ENCODE measurements around the gene PIM2. TPM values are rescaled to one million over a fixed set of nuclear protein-coding genes. Genes with fewer than 3 reads are reported as not detected.
A peak's percentile ranks its signal among the peaks of the same experiment; 100 is the strongest.

Gene PIM2
- total RNA-seq = 1.7 TPM
- 1 to 10 TPM in 7 of 8 donors, under 1 TPM in 1; 0.92 to 2.3 (median 1.7) TPM for polyA plus RNA-seq (ENCODE audit: insufficient read depth in 1 of 8, insufficient read length in 8 of 8, low replicate concordance in 1 of 8)
- long read RNA-seq, donor 1 = 0 reads
- long read RNA-seq, donor 2 = 0 reads
- long read RNA-seq, donor 3 = 0 reads
- long read RNA-seq, donor 4, partial matches to known transcripts = 0 of 1 reads
- long read RNA-seq, donor 4, other reads (novel, unspliced or antisense) = 0 of 1 reads
- long read RNA-seq, donor 5 = 0 reads
- long read RNA-seq, donor 6, partial matches to known transcripts = 0 of 1 reads
- long read RNA-seq, donor 6, other reads (novel, unspliced or antisense) = 0 of 1 reads
- long read RNA-seq, donor 7, partial matches to known transcripts = 0 of 1 reads
- long read RNA-seq, donor 7, other reads (novel, unspliced or antisense) = 0 of 1 reads
- long read RNA-seq, donor 8 = 0 reads
- long read RNA-seq, donor 9, partial matches to known transcripts = 0 of 1 reads
- long read RNA-seq, donor 9, other reads (novel, unspliced or antisense) = 0 of 1 reads
- long read RNA-seq, donor 10, partial matches to known transcripts = 0 of 2 reads
- long read RNA-seq, donor 10, other reads (novel, unspliced or antisense) = 0 of 2 reads
- long read RNA-seq, donor 11 = 0 reads

GRCh38 chrX:48918643-48919340 lies at the start of gene PIM2:
Gene PIM2, minus strand, starts transcription at chrX:48919024. Its CDS starts 190 bp downstream, at chrX:48918834.
- WGBS (ENCODE audit: insufficient coverage) = 27% methylated on average over 41 of the region's 55 CpGs
- H3K27me3 ChIP-seq (ENCODE audit: control insufficient read depth, insufficient read depth, low read length) = no peaks in the 10 kb centered on the region
- peaks cover 11% of the 10 kb centered on the region for H3K4me1 ChIP-seq (ENCODE audit: control insufficient read depth, insufficient read depth, low read length)
- no peaks in the 10 kb centered on the region for H3K9me3 ChIP-seq (replicated peaks; ENCODE audit: control insufficient read depth, low read depth, low read length)
- peaks cover 18% of the 10 kb centered on the region for H3K36me3 ChIP-seq (ENCODE audit: control insufficient read depth, insufficient read depth, low read length)
- DNase-seq = peak; percentile 87
- H3K4me3 ChIP-seq (ENCODE audit: low read length) = peak within 1 kb of the TSS; percentile 50
- peak within 1 kb of the TSS; percentile 51 for H3K27ac ChIP-seq (ENCODE audit: low read length)

- DNase-seq = no peak
- H3K9me3 ChIP-seq (replicated peaks; ENCODE audit: control insufficient read depth, low read depth, low read length) = no peaks in the 10 kb centered on the region
- no peaks in the 10 kb centered on the region for H3K36me3 ChIP-seq (ENCODE audit: control insufficient read depth, insufficient read depth, low read length)
- H3K27ac ChIP-seq (ENCODE audit: low read length) = no peak overlapping the region
- no CpG with 5 or more reads among the region's 1 CpG for WGBS (ENCODE audit: insufficient coverage)
- H3K4me3 ChIP-seq (ENCODE audit: low read length) = no peak overlapping the region
- peaks cover 12% of the 10 kb centered on the region for H3K4me1 ChIP-seq (ENCODE audit: control insufficient read depth, insufficient read depth, low read length)
- H3K27me3 ChIP-seq (ENCODE audit: control insufficient read depth, insufficient read depth, low read length) = peaks cover 8% of the 10 kb centered on the region
Observed at GRCh38 chrX:48968377-48968776, 49.6 kb upstream of the PIM2 start.

- 76% methylated on average over 10 of the region's 15 CpGs for WGBS (ENCODE audit: insufficient coverage)
- no peak overlapping the region for H3K4me3 ChIP-seq (ENCODE audit: low read length)
- H3K27me3 ChIP-seq (ENCODE audit: control insufficient read depth, insufficient read depth, low read length) = peaks cover 5% of the 10 kb centered on the region
- H3K9me3 ChIP-seq (replicated peaks; ENCODE audit: control insufficient read depth, low read depth, low read length) = no peaks in the 10 kb centered on the region
- no peak overlapping the region for H3K27ac ChIP-seq (ENCODE audit: low read length)
- H3K4me1 ChIP-seq (ENCODE audit: control insufficient read depth, insufficient read depth, low read length) = peaks cover 9% of the 10 kb centered on the region
- DNase-seq = no peak
- no peaks in the 10 kb centered on the region for H3K36me3 ChIP-seq (ENCODE audit: control insufficient read depth, insufficient read depth, low read length)
Observed at GRCh38 chrX:48966796-48967579, 48.2 kb upstream of the PIM2 start.

- no peaks in the 10 kb centered on the region for H3K27me3 ChIP-seq (ENCODE audit: control insufficient read depth, insufficient read depth, low read length)
- no peak overlapping the region for H3K4me3 ChIP-seq (ENCODE audit: low read length)
- DNase-seq = no peak
- H3K27ac ChIP-seq (ENCODE audit: low read length) = no peak overlapping the region
- no peaks in the 10 kb centered on the region for H3K9me3 ChIP-seq (replicated peaks; ENCODE audit: control insufficient read depth, low read depth, low read length)
- 88% methylated on average over 14 of the region's 14 CpGs for WGBS (ENCODE audit: insufficient coverage)
- H3K36me3 ChIP-seq (ENCODE audit: control insufficient read depth, insufficient read depth, low read length) = no peaks in the 10 kb centered on the region
- peaks cover 3% of the 10 kb centered on the region for H3K4me1 ChIP-seq (ENCODE audit: control insufficient read depth, insufficient read depth, low read length)
Observed at GRCh38 chrX:48965959-48966358, 47.1 kb upstream of the PIM2 start.

GRCh38 chrX:48961585-48962091 lies 42.8 kb upstream of the PIM2 start:
- no peak overlapping the region for H3K4me3 ChIP-seq (ENCODE audit: low read length)
- peaks cover 7% of the 10 kb centered on the region for H3K4me1 ChIP-seq (ENCODE audit: control insufficient read depth, insufficient read depth, low read length)
- H3K27me3 ChIP-seq (ENCODE audit: control insufficient read depth, insufficient read depth, low read length) = no peaks in the 10 kb centered on the region
- H3K36me3 ChIP-seq (ENCODE audit: control insufficient read depth, insufficient read depth, low read length) = no peaks in the 10 kb centered on the region
- DNase-seq = peak; percentile 33
- 48% methylated on average over 3 of the region's 5 CpGs for WGBS (ENCODE audit: insufficient coverage)
- H3K9me3 ChIP-seq (replicated peaks; ENCODE audit: control insufficient read depth, low read depth, low read length) = no peaks in the 10 kb centered on the region
- peak overlapping the region; percentile 20 for H3K27ac ChIP-seq (ENCODE audit: low read length)

GRCh38 chrX:48960291-48960690 lies 41.5 kb upstream of the PIM2 start:
- Histone ChIP-seq H3K4me3 (ENCODE audit: low read length) (no peak overlapping the region), H3K27me3 (ENCODE audit: control insufficient read depth, insufficient read depth, low read length) (no peaks in the 10 kb centered on the region), H3K4me1 (ENCODE audit: control insufficient read depth, insufficient read depth, low read length) (peaks cover 20% of the 10 kb centered on the region), H3K9me3 (replicated peaks; ENCODE audit: control insufficient read depth, low read depth, low read length) (no peaks in the 10 kb centered on the region), H3K36me3 (ENCODE audit: control insufficient read depth, insufficient read depth, low read length) (peaks cover 8% of the 10 kb centered on the region), H3K27ac (ENCODE audit: low read length) (no peak overlapping the region)
- 80% methylated on average over 2 of the region's 2 CpGs for WGBS (ENCODE audit: insufficient coverage)
- peak; percentile 20 for DNase-seq

- Histone ChIP-seq H3K36me3 (ENCODE audit: control insufficient read depth, insufficient read depth, low read length) (peaks cover 23% of the 10 kb centered on the region), H3K4me3 (ENCODE audit: low read length) (peak overlapping the region; percentile 55), H3K9me3 (replicated peaks; ENCODE audit: control insufficient read depth, low read depth, low read length) (no peaks in the 10 kb centered on the region), H3K27me3 (ENCODE audit: control insufficient read depth, insufficient read depth, low read length) (no peaks in the 10 kb centered on the region), H3K4me1 (ENCODE audit: control insufficient read depth, insufficient read depth, low read length) (peaks cover 20% of the 10 kb centered on the region), H3K27ac (ENCODE audit: low read length) (peak overlapping the region; percentile 95)
- WGBS (ENCODE audit: insufficient coverage) = 39% methylated on average over 19 of the region's 21 CpGs
- DNase-seq = peak; percentile 66
Observed at GRCh38 chrX:48958635-48959094, 39.8 kb upstream of the PIM2 start.

- H3K4me1 ChIP-seq (ENCODE audit: control insufficient read depth, insufficient read depth, low read length) = peaks cover 25% of the 10 kb centered on the region
- H3K27ac ChIP-seq (ENCODE audit: low read length) = peak overlapping the region; percentile 99
- DNase-seq = peak; percentile 99
- H3K4me3 ChIP-seq (ENCODE audit: low read length) = peak overlapping the region; percentile 55
- 40% methylated on average over 66 of the region's 66 CpGs for WGBS (ENCODE audit: insufficient coverage)
- H3K27me3 ChIP-seq (ENCODE audit: control insufficient read depth, insufficient read depth, low read length) = no peaks in the 10 kb centered on the region
- H3K36me3 ChIP-seq (ENCODE audit: control insufficient read depth, insufficient read depth, low read length) = peaks cover 23% of the 10 kb centered on the region
- H3K9me3 ChIP-seq (replicated peaks; ENCODE audit: control insufficient read depth, low read depth, low read length) = no peaks in the 10 kb centered on the region
Observed at GRCh38 chrX:48957827-48958634, 39.2 kb upstream of the PIM2 start.

- Histone ChIP-seq H3K27me3 (ENCODE audit: control insufficient read depth, insufficient read depth, low read length) (no peaks in the 10 kb centered on the region), H3K4me3 (ENCODE audit: low read length) (peak within 1 kb of the TSS; percentile 54), H3K27ac (ENCODE audit: low read length) (peak within 1 kb of the TSS; percentile 99), H3K9me3 (replicated peaks; ENCODE audit: control insufficient read depth, low read depth, low read length) (no peaks in the 10 kb centered on the region), H3K4me1 (ENCODE audit: control insufficient read depth, insufficient read depth, low read length) (peaks cover 25% of the 10 kb centered on the region), H3K36me3 (ENCODE audit: control insufficient read depth, insufficient read depth, low read length) (peaks cover 23% of the 10 kb centered on the region)
- peak; percentile 79 for DNase-seq
- WGBS (ENCODE audit: insufficient coverage) = 27% methylated on average over 52 of the region's 53 CpGs
Observed at GRCh38 chrX:48957477-48957826, 38.6 kb upstream of the PIM2 start, which contains the start of gene OTUD5. Gene OTUD5, minus strand, starts transcription at chrX:48957607. Its CDS starts 37 bp downstream, at chrX:48957570.
